Activated T-cell treated with anti-CD3 and anti-CD28 coated beads for 4 hours (primary cell): ENCODE data around the gene PER3.

Source experiments
- DNase-seq: peaks from one replicate; pipeline ENCODE4 v3.0.0-alpha.2; 2020

PER3 gene

DNA sequence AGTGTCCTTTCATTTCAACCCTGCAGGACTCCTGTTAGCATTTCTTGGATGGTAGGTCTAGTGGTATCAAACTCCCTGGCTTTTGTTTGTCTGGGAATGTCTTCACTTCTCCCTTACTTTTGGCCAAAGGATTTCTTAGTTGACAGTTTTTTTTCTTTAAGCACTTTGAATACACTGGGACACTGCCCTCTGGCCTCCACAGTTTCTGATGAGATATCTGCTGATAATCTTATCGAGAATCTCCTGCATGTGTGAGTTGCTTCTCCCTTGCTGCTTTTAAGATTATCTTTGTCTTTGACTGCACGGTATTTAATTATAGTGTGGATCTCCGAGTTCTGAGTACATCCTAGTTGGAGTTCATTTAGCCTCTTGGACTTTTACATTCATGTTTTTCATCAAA lies 55.4 kb downstream of the PER3 start:
- no peak for DNase-seq

DNA sequence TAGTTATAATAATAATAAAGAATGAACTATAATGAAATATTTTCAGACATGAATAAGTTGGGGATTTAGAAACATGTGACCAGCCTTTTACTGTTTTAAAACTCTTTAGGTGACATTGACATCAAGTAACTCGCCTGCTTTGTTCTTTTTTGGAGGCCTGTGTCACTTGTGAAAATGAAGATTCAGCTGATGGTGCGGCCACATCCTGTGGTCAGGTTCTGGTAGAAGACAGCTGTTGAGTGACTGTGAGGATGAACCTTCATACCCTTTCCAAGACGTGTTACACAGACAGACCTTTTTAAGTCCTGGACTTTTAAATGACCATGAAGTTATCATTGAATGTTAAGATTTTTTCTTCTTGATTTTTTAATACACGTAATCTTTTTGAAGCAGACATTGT lies 58.4 kb downstream of the PER3 start:
- DNase-seq, result no peak

- DNase-seq, result no peak
Measured at GRCh38 chr1:7845761-7846160, 61.7 kb downstream of the PER3 start.

DNA sequence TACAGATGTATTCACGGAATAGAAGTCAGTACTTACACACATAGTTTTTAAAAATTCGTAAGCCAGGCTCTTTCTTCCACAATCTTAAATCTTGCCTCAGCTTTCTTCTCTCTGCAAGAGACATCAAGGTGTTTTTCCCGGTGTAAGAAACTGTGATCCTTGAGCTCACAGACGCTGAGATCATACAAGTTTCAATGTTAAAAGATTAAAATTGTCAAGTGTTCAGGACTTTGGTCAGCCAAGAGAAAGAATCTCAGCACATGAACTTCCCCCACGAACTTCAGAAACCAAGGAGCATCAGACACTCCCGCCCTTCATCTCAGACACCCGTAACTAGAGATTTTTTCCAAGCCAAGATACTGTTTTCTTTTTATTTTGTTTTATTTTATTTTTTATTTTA lies 62.6 kb downstream of the PER3 start:
- DNase-seq, result no peak

DNA sequence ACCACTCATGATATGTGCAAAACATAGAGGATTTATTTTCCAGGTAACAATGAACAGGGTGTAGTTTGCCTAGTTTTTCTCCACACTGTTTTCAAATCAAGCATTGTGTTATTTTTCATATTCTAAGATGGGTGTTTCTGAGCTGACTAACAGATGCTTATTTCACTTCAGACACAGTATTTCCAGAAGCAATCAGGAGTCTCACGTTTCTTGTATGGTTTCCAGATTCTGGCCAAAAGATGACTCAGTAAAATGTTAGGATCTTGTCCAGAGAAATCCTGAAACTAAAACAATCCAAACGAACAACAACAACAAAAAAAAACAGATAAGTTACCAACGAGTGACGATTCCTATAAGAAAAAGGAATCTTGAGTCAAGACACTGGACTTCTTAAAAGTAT lies 63.5 kb downstream of the PER3 start:
- DNase-seq, result no peak

DNA sequence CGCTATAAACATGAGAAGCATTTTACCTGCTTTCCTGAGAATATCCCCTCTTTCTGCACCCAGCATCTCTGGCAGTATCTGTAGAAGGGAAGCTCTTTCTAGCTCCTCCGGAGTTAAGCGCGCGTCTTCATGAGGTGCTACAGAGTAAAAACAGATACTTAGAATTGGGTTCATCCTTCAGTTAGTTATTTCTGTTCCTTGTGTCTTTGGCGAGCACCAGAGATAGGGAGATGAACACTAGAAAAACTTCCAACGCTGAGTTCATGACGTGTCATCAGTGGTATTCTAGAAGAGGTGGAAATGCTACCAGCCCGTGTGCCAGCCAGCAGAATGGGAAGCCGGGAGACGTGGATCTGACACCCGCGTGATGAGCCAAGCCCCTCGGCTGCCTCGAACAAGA lies 66.7 kb downstream of the PER3 start:
- no peak for DNase-seq

DNA sequence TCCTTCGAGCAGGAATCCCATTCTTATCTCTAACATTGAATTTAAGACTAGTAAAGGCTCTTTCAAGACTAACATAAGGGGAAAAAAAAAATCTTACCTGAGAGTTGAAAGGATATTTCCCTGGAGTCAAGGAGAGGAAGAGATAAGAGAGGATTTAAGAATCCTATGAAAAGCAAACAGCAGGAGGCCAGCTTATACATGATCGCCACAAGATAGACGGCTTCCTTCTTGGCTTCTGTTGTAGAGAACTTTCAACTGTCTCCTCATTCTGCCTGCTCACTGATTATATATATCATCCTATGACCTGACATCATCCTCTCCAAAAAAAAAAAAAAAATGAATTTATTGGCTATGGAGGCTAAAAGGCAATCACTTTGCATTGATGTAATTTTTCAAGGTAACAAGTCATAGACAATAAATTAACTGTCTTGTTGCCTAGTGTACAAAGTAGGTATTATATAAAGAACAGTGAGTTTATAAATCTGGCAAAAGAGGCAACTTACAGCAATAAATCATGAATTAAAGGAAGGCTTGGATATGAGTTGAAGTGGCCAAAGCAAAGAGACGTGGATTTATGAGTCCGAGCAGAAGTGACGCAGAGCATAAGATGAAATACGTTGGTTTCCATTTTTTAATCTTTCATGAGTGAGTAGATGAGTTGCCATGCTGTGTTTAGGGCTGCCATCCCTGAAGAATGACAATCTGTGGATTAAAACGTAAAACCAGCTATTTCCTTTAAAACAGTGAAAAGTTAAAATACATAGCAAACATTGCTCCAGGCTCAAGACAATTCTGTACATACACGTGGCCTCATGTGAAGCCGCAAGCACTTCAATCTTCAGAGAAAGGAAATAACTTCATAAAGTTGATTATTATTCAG lies 69.0 kb downstream of the PER3 start, which contains the start of gene UTS2:
TSS of gene UTS2 (minus strand) at position 262 of the 880 bp plus-strand sequence. CDS start at position 200, 62 bp downstream.
- DNase-seq, result no peak

- no peak for DNase-seq
Measured at GRCh38 chr1:7853684-7854026, 69.6 kb downstream of the PER3 start.

DNA sequence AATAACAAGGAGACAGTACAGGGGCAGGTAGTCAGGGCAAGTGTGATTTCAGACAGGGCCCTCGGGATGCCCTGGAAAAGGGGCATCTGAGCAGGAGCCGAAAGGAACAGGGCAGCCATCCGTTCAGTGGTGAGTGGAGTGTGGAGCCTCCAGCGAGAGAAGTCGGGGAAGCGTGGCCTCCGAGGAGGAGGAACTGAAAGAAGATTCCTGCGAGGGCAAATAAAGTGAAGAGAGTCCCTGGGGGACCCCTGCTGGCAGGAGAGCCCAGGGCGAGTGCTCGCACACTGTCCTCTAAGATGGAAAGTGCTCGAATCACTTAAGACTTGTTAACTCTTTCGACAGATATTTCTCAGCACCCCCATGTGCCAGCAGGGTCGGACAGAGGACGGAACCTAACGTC lies 72.3 kb downstream of the PER3 start:
- DNase-seq, result no peak

DNA sequence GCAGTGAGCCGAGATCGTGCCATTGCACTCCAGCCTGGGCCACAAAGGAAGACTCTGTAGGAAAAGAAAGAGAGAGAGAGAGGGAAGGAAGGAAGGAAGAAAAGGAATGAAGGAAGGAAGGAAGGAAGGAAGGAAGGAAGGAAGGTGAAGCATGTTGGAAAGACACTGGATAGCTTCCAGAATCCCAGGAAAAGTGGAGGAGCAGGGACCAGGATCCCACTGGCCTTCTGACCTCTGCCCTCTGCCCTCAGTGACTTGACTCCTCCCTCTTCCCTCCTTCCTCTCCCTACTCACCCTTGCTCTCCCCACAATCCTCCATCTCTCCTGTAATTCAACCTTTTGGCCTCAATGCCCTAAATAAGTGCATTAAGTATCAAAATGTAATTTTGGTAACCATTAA lies 72.9 kb downstream of the PER3 start:
- no peak for DNase-seq

GRCh38 chr1:7857985-7858384 lies 73.9 kb downstream of the PER3 start:
- DNase-seq, result no peak

- no peak for DNase-seq
Measured at GRCh38 chr1:7859406-7859805, 75.3 kb downstream of the PER3 start.

GRCh38 chr1:7860130-7860529 lies 76.0 kb downstream of the PER3 start:
- DNase-seq, result no peak

DNA sequence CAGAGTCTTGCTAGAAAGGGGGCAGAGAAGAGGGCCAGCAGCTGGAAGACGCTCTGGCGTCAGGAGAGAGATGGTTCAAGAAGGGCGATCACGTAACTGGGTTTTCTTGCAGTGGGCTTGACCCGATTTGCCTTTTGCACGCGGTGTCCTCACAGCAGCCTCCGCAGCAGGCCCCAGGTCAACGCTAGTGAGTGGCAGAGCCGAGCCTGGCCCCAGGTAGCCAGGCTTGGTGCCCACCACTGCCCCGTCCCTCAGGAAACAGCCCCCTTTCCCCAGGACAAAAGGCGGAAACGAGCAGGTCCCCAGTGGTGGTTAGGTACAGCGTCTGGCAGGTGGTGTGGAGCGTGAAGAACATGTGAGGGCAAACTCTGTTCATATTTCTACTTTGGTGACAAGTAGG lies 77.4 kb downstream of the PER3 start:
- no peak for DNase-seq

GRCh38 chr1:7862211-7863060 lies 78.3 kb downstream of the PER3 start:
- DNase-seq, result no peak

DNA sequence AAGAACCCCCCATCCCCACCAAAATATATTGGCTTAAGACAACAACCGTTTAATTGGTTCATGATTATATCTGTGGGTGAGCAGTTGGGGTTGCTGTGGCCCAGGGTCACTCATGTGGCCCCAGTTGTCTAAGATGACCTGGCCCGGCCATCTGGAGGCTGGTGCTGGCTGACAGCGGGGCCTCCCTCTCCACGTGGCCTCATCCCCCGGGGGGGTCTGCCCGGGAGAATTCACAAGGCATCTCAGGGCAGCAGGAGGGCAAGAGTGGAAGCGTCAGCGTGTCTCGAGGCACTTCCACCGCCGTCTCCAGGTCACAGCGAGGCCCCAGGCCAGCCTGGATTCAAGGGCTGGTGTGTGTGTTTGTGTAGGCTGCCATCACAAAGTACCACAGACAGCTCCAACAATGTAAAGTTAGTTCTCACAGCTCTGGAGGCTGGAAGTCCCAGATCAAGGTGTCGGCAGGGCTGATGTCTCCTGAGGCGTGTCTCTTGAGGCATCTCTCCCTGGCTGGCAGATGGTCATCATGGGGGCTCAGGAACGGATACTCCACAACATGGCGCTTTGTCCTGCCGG lies 79.8 kb downstream of the PER3 start:
- DNase-seq, result no peak

DNA sequence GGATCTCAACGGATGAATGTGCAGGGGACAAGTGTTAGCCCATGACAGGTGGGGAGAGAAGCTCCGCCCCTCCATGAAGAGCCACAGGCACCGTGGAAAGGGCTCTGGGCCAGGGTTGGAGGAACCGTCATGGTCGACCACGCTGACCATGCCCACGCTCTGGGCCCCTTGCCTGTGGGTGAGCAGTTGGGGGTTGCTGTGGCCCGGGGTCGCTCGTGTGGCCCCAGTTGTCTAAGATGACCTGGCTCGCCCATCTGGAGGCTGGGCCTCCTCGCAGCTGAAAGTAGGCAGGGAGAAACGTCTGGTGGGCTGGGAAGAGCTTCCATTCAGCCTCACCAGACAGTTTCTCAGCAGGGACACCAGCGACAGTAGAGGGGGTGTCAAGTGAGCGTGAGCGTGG lies 81.9 kb downstream of the PER3 start:
- DNase-seq, result no peak

DNA sequence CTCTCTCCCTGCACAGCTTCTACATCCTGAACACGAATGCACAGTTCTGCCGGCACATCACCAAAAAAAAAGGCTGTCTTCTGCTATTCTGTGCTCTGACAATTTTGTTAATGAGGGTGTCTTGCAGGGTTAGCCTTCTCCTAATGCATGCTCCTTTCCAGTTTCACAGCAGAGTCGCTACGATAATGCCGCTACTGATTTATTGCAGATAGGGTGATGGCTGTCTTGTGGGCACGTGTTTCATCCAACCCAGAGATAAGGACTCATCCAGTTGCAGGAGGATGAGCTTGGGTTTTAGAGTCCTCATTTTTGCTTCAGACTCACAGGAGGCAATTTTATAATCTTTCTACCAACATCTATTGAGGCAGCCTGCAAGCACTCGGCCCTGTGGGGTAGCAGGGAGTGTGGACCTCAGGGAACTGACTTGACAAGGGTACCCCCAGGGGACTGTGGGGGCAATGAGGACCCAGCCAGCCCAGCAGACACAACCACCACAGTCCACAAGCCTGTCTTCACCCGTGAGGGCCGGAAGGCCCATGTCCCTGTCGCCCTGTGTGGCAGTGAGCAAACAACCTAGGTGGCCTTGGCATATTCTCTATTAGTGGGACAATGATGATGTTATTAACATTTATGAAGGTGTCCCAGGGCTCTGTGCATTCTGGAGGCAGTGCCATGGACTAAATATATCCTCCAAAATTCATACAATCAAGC lies 84.1 kb downstream of the PER3 start:
- DNase-seq, result no peak

- DNase-seq, result no peak
Measured at GRCh38 chr1:7869136-7869920, 85.2 kb downstream of the PER3 start.

DNA sequence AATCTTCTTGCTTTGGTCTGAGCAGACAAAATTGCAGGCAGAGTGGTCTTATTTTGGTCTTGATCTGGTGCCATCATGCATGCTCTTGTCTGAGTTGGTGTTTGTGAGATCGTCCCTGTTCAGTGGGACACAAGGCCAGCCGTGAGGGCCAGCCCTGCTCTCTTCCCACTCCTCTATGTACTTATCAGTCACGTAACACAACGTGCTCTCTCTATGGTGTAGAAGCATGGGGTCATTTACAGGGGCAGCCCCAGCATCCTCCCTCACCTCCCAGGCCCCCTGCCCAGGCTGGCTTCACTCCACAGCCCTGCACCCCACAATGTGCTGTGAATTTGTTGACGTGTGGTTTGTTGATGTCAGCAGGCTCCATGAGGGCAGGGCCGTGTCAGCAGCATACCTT lies 87.0 kb downstream of the PER3 start:
- DNase-seq, result no peak

DNA sequence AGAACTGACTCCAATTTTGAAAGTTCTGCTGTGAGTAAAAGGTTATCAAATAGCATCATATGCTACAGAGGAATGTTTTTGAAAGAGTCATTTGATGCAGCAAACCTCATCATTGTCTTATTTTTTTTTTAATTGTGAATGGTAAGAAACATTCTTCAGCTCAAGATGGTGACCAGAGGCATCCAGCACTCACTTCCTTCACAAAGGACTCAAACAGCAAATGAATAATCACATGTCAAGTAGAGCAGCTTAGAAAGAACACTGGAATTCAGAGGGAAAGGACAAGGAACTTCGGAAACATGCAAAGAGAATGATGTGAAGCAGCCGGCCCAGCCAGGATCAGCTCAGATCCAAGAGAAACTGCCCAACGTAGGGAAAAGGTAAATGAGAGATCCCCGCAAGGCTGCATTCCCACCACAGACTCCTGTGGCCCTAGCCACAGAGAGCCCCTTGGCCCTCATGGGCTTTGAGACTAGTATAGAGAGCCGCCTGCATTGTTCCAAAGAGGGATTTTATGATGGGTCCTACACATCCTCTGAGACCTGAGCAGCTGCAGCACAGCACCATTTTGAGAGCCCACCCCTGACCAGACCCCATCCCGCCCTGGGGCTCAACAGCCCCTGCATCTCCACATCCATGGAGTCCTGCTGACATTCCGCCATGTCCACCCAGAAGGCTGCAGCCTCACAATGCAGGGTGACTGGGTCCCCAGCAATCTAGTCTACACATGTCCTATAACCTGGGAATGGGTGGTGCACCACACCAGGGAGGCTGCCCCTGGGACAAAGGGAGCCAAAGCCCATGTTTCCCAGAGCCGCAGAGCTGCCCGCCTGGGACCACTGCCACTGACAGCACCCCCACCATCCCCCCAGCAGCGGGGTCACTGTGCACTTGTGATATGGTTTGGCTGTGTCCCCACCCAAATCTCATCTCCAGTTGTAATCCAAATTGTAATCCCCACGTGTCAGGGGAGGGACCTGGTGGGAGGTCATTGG lies 90.0 kb downstream of the PER3 start:
- no peak for DNase-seq
